CD14-positive monocyte (primary cell): ENCODE measurements around the gene TMEM92. TPM values are rescaled to one million over a fixed set of nuclear protein-coding genes. Genes with fewer than 3 reads are reported as not detected.
A peak's percentile ranks its signal among the peaks of the same experiment; 100 is the strongest.
"Not testable (repeated sequence)": the region's sequence is repeated elsewhere in the genome, so short reads cannot be mapped to it uniquely, and the experiment has no call there.

Experiments used
- DNase-seq, 3 donors: peaks; one replicate each; pipeline ENCODE4 v3.0.0-alpha.2; 2011 to 2022
- H2AFZ ChIP-seq: 2 replicates; pipeline ENCODE4 v1.6.0; 2012; ENCODE audit warnings: mild to moderate bottlenecking, low read depth, low read length, inconsistent platforms; ENCODE audit not compliant: insufficient read depth, poor library complexity, severe bottlenecking
- H3K27ac ChIP-seq, 2 donors: 1 replicate in 1 of 2; 2 replicates in 1 of 2; pipeline ENCODE4 v1.5.1; 2012 to 2013; ENCODE audit warnings: low read length in 2 of 2, control low read depth in 1 of 2, inconsistent platforms in 1 of 2, low read depth in 1 of 2, mild to moderate bottlenecking in 1 of 2
- H3K27me3 ChIP-seq, 2 donors: one replicate each; pipeline versions ENCODE4 v1.6.0 to v1.6.1; 2011 to 2013; ENCODE audit warnings: low read length in 2 of 2; ENCODE audit not compliant: control insufficient read depth in 2 of 2, insufficient read depth in 2 of 2
- H3K36me3 ChIP-seq, 2 donors: replicated peaks in 1 of 2; 1 replicate in 1 of 2; 2 replicates in 1 of 2; pipeline versions ENCODE4 v1.5.1 to v1.6.1; 2012 to 2013; ENCODE audit warnings: low read length in 2 of 2, control low read depth in 1 of 2, inconsistent platforms in 1 of 2, mild to moderate bottlenecking in 1 of 2; ENCODE audit not compliant: insufficient read depth in 2 of 2, control insufficient read depth in 1 of 2
- H3K4me1 ChIP-seq, 2 donors: 1 replicate in 1 of 2; 2 replicates in 1 of 2; pipeline versions ENCODE4 v1.5.1 to v1.6.1; 2012 to 2013; ENCODE audit warnings: low read length in 2 of 2, control low read depth in 1 of 2, inconsistent platforms in 1 of 2, mild to moderate bottlenecking in 1 of 2, moderate library complexity in 1 of 2; ENCODE audit not compliant: insufficient read depth in 2 of 2, control insufficient read depth in 1 of 2
- H3K4me2 ChIP-seq: replicated peaks from 2 replicates; pipeline ENCODE3; 2012; ENCODE audit warnings: low read length, moderate library complexity, mild to moderate bottlenecking; ENCODE audit not compliant: poor library complexity, severe bottlenecking; ENCODE audit errors: extremely low read depth
- H3K4me3 ChIP-seq, 3 experiments: fragments of 200-600 bp in 1 of 3; sonication (generic) in 1 of 3; replicated peaks in 1 of 3; 1 replicate in 2 of 3; 2 replicates in 1 of 3; pipeline ENCODE4 v1.5.1; 2011 to 2013; ENCODE audit warnings: low read length in 3 of 3, mild to moderate bottlenecking in 3 of 3, control low read depth in 2 of 3, low read depth in 2 of 3, inconsistent platforms in 1 of 3, moderate library complexity in 1 of 3
- H3K79me2 ChIP-seq: 2 replicates; pipeline ENCODE4 v1.6.0; 2012; ENCODE audit warnings: mild to moderate bottlenecking, control low read depth, inconsistent platforms, low read length, moderate library complexity; ENCODE audit not compliant: insufficient read depth
- H3K9ac ChIP-seq: 2 replicates; pipeline ENCODE4 v1.6.0; 2017; ENCODE audit warnings: low read length, mild to moderate bottlenecking; ENCODE audit not compliant: insufficient read depth, poor library complexity, severe bottlenecking
- H3K9me3 ChIP-seq, 2 donors: replicated peaks in 1 of 2; 1 replicate in 1 of 2; 2 replicates in 1 of 2; pipeline versions ENCODE4 v1.5.1 to v1.6.1; 2012 to 2013; ENCODE audit warnings: low read length in 2 of 2, control low read depth in 1 of 2; ENCODE audit not compliant: control insufficient read depth in 1 of 2, insufficient read depth in 1 of 2
- H4K20me1 ChIP-seq: 2 replicates; pipeline ENCODE4 v1.6.0; 2012; ENCODE audit warnings: mild to moderate bottlenecking, low read length, control low read depth, moderate library complexity; ENCODE audit not compliant: insufficient read depth
- H3K27ac Mint-ChIP-seq, 7 donors: one replicate each; pipeline ENCODE4 v1.8.0; 2020; ENCODE audit warnings: mild to moderate bottlenecking in 7 of 7, mixed read lengths in 7 of 7, moderate library complexity in 6 of 7, inconsistent platforms in 2 of 7
- H3K27me3 Mint-ChIP-seq, 3 donors: one replicate each; pipeline ENCODE4 v1.8.0; 2021 to 2022; ENCODE audit warnings: low read depth in 3 of 3, mild to moderate bottlenecking in 3 of 3, mixed read lengths in 3 of 3, moderate library complexity in 3 of 3, inconsistent platforms in 1 of 3
- H3K36me3 Mint-ChIP-seq, 2 donors: one replicate each; pipeline ENCODE4 v1.8.0; 2020; ENCODE audit warnings: mixed read lengths in 2 of 2, inconsistent platforms in 1 of 2, mild to moderate bottlenecking in 1 of 2
- H3K4me1 Mint-ChIP-seq: one replicate; pipeline ENCODE4 v1.8.0; 2020; ENCODE audit warnings: mild to moderate bottlenecking, mixed read lengths
- H3K4me3 Mint-ChIP-seq, 2 donors: one replicate each; pipeline ENCODE4 v1.8.0; 2020; ENCODE audit warnings: mild to moderate bottlenecking in 2 of 2, mixed read lengths in 2 of 2, moderate library complexity in 1 of 2
- H3K9me3 Mint-ChIP-seq, 7 donors: one replicate each; pipeline ENCODE4 v1.8.0; 2020 to 2022; ENCODE audit warnings: mixed read lengths in 7 of 7, mild to moderate bottlenecking in 6 of 7, moderate library complexity in 6 of 7, inconsistent platforms in 2 of 7
- WGBS: methylation state at CpG from one replicate; pipeline ENCODE4 v1.1.5; 2013; ENCODE audit warnings: missing lambda C conversion rate; ENCODE audit not compliant: insufficient coverage; 5-methylcytosine and 5-hydroxymethylcytosine counted together
- intact Hi-C, 2 donors: fragments of 100-400 bp; cut with micrococcal nuclease; formaldehyde crosslinking; loops; one replicate each; pipeline versions ENCODE4 v1.15.0 to v1.15.1; 2023
- polyA plus RNA-seq, 3 donors: library from polyadenylated mRNA; depleted of rRNA in 1 of 3; unstranded in 2 of 3; stranded (reverse) in 1 of 3; fragments of 300-500 nt in 2 of 3; fragments of >200 nt in 1 of 3; fragmentation: Illumina TruSeq in 2 of 3; gene quantifications; 1 replicate in 2 of 3; 2 replicates in 1 of 3; pipeline ENCODE4 v1.2.3, GENCODE V29; 2012 to 2021
- TF ChIP-seq, protein P1 (sequence below): fragments of 200-600 bp; IDR thresholded peaks from one replicate; pipeline ENCODE4 v1.8.0; 2022; ENCODE audit warnings: antibody characterized with exemption, mild to moderate bottlenecking

The TMEM92 gene
- polyA plus RNA-seq, 3 donors = not detected

DNA sequence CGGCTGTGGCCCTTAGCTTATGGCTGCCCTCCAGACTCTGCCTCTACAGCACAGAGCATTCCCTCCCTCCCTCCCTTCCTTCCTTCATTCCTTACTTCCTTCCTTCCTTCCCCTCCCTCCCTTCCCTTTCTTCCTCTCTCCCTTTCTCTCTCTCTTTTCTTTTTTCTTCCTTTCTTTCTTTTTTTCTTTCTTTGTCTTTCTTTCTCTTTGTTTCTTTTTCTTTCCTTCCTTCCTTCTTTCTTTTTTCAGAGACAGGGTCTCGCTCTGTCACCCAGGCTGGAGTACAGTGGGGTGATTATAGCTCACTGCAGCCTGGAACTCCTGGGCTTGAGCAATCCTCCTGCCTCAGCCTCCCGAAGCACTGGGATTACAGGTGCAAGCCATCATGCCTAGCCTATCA is 11.7 kb downstream of the TMEM92 start:
- peaks cover 4 to 16% of the 10 kb centered on the region in 2 donors for H3K9me3 ChIP-seq
- H3K36me3 ChIP-seq = peaks cover 0 to 7% of the 10 kb centered on the region in 2 donors
- peaks cover 0 to 3% (median 1%) of the 10 kb centered on the region in 3 donors for H3K27me3 Mint-ChIP-seq
- no peak overlapping the region for H3K4me2 ChIP-seq
- no peak for DNase-seq
- H3K27ac Mint-ChIP-seq = peak overlapping the region in 2 of 7 donors; percentile 6 to 19
- peaks cover 64 to 77% of the 10 kb centered on the region in 2 donors for H3K4me1 ChIP-seq
- no peaks in the 10 kb centered on the region for H3K27me3 ChIP-seq
- H3K9ac ChIP-seq = no peak overlapping the region
- H3K9me3 Mint-ChIP-seq = peaks cover 8 to 19% (median 13%) of the 10 kb centered on the region in 7 donors
- peaks cover 11% of the 10 kb centered on the region for H3K79me2 ChIP-seq
- TF ChIP-seq, protein P1, sequence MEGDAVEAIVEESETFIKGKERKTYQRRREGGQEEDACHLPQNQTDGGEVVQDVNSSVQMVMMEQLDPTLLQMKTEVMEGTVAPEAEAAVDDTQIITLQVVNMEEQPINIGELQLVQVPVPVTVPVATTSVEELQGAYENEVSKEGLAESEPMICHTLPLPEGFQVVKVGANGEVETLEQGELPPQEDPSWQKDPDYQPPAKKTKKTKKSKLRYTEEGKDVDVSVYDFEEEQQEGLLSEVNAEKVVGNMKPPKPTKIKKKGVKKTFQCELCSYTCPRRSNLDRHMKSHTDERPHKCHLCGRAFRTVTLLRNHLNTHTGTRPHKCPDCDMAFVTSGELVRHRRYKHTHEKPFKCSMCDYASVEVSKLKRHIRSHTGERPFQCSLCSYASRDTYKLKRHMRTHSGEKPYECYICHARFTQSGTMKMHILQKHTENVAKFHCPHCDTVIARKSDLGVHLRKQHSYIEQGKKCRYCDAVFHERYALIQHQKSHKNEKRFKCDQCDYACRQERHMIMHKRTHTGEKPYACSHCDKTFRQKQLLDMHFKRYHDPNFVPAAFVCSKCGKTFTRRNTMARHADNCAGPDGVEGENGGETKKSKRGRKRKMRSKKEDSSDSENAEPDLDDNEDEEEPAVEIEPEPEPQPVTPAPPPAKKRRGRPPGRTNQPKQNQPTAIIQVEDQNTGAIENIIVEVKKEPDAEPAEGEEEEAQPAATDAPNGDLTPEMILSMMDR = no peak
- intact Hi-C loops = no loop called here
- H3K36me3 Mint-ChIP-seq = peaks cover 16 to 18% of the 10 kb centered on the region in 2 donors
- H2AFZ ChIP-seq = no peak overlapping the region
- H3K4me3 Mint-ChIP-seq = no peak overlapping the region
- no peak overlapping the region for H3K27ac ChIP-seq
- no peaks in the 10 kb centered on the region for H4K20me1 ChIP-seq
- 83% methylated on average over 2 of the region's 3 CpGs for WGBS
- H3K4me1 Mint-ChIP-seq = peaks cover 77% of the 10 kb centered on the region
- H3K4me3 ChIP-seq = no peak overlapping the region

GRCh38 chr17:50287302-50287701 is 13.0 kb downstream of the TMEM92 start:
- H3K27me3 ChIP-seq, H3K4me3 ChIP-seq, H3K4me3 Mint-ChIP-seq, H3K4me2 ChIP-seq, H3K36me3 ChIP-seq, intact Hi-C loops, H3K27me3 Mint-ChIP-seq, H4K20me1 ChIP-seq, H2AFZ ChIP-seq, H3K9ac ChIP-seq: not testable (repeated sequence)
- 80% methylated on average over 1 of the region's 7 CpGs for WGBS
- peaks cover 7 to 17% (median 11%) of the 10 kb centered on the region in 7 donors for H3K9me3 Mint-ChIP-seq
- Histone ChIP-seq H3K79me2 (peaks cover 11% of the 10 kb centered on the region), H3K27ac (peak overlapping the region in 1 of 2 donors; percentile 40), H3K9me3 (peaks cover 4 to 14% of the 10 kb centered on the region in 2 donors), H3K4me1 (peaks cover 62 to 69% of the 10 kb centered on the region in 2 donors)
- H3K4me1 Mint-ChIP-seq = peaks cover 70% of the 10 kb centered on the region
- peaks cover 10% of the 10 kb centered on the region in 2 donors for H3K36me3 Mint-ChIP-seq
- H3K27ac Mint-ChIP-seq = peak overlapping the region in 4 of 7 donors; percentile 29 to 66 (median 47)
- peak; percentile 25 to 42 (median 37) for DNase-seq
